ENCODE results near the gene BCL11A. TPM values are rescaled to one million over a fixed set of nuclear protein-coding genes. Genes with fewer than 3 reads are reported as not detected.

BCL11A gene
- total RNA-seq, 4 donors from 2014 or later = 1.5 to 8.8 (median 3.2) TPM

- Histone ChIP-seq H3K4me3 (no peak overlapping the region), H3K4me1 (no peaks in the 10 kb centered on the region), H3K27ac (no peak overlapping the region), H3K27me3 (no peaks in the 10 kb centered on the region), H3K36me3 (no peaks in the 10 kb centered on the region), H3K9me3 (no peaks in the 10 kb centered on the region)
- intact Hi-C loops (cut with DNase I; ENCODE audit: low total_unique reads) = no loop called here
- DNase-seq = no peak
- TF ChIP-seq POLR2A (IDR thresholded peaks at IDR 0.05) (no peak), CTCF (IDR thresholded peaks at IDR 0.05) (no peak)
Observed at GRCh38 chr2:60476206-60476954, 77.1 kb downstream of the BCL11A start.

- DNase-seq = no peak
- Histone ChIP-seq H3K27me3 (no peaks in the 10 kb centered on the region), H3K27ac (no peak overlapping the region), H3K4me1 (no peaks in the 10 kb centered on the region), H3K36me3 (no peaks in the 10 kb centered on the region), H3K4me3 (no peak overlapping the region), H3K9me3 (no peaks in the 10 kb centered on the region)
- intact Hi-C loops (cut with DNase I; ENCODE audit: low total_unique reads) = no loop called here
- TF ChIP-seq CTCF (IDR thresholded peaks at IDR 0.05) (no peak), POLR2A (IDR thresholded peaks at IDR 0.05) (no peak)
Observed at GRCh38 chr2:60475123-60475830, 78.2 kb downstream of the BCL11A start.

- no peak for DNase-seq
- H3K4me1 ChIP-seq = no peaks in the 10 kb centered on the region
- intact Hi-C loops (cut with DNase I; ENCODE audit: low total_unique reads) = no loop called here
- H3K36me3 ChIP-seq = no peaks in the 10 kb centered on the region
- H3K4me3 ChIP-seq = no peak overlapping the region
- H3K27ac ChIP-seq = no peak overlapping the region
- no peaks in the 10 kb centered on the region for H3K27me3 ChIP-seq
- no peak for TF ChIP-seq POLR2A (IDR thresholded peaks at IDR 0.05)
- H3K9me3 ChIP-seq = no peaks in the 10 kb centered on the region
Observed at GRCh38 chr2:60474301-60474700, 79.2 kb downstream of the BCL11A start.

- no peak overlapping the region for H3K4me3 ChIP-seq
- no peaks in the 10 kb centered on the region for H3K4me1 ChIP-seq
- no peaks in the 10 kb centered on the region for H3K27me3 ChIP-seq
- DNase-seq = no peak
- H3K36me3 ChIP-seq = no peaks in the 10 kb centered on the region
- H3K27ac ChIP-seq = no peak overlapping the region
- no peak for TF ChIP-seq CTCF (IDR thresholded peaks at IDR 0.05)
- no peak for TF ChIP-seq POLR2A (IDR thresholded peaks at IDR 0.05)
- H3K9me3 ChIP-seq = no peaks in the 10 kb centered on the region
- intact Hi-C loops (cut with DNase I; ENCODE audit: low total_unique reads) = no loop called here
Observed at GRCh38 chr2:60473546-60473945, 79.9 kb downstream of the BCL11A start.

GRCh38 chr2:60472663-60473289 lies 80.7 kb downstream of the BCL11A start:
- no peak overlapping the region for H3K27ac ChIP-seq
- intact Hi-C loops (cut with DNase I; ENCODE audit: low total_unique reads) = no loop called here

More at GRCh38 chr2:60472663-60473289, 80.7 kb downstream of the BCL11A start:
- TF ChIP-seq CTCF (IDR thresholded peaks at IDR 0.05) = no peak
- no peak for TF ChIP-seq POLR2A (IDR thresholded peaks at IDR 0.05)
- DNase-seq = no peak
- Histone ChIP-seq H3K9me3 (no peaks in the 10 kb centered on the region), H3K4me1 (no peaks in the 10 kb centered on the region), H3K4me3 (no peak overlapping the region), H3K36me3 (no peaks in the 10 kb centered on the region), H3K27me3 (no peaks in the 10 kb centered on the region)
